ENCODE results near the gene TTLL6. TPM values are rescaled to one million over a fixed set of nuclear protein-coding genes. Genes with fewer than 3 reads are reported as not detected.

TTLL6 gene
- total and polyA plus RNA-seq, 3 donors from 2014 or later: 18.5 to 70.9 (median 44.3) TPM

GRCh38 chr17:48753794-48754499 lies 63.1 kb downstream of the TTLL6 start:
- no peak overlapping the region for H3K27ac ChIP-seq
- H3K36me3 ChIP-seq (ENCODE audit: low read depth, missing control alignments): no peaks in the 10 kb centered on the region
- H3K27me3 ChIP-seq: no peaks in the 10 kb centered on the region
- no peak overlapping the region for H3K4me3 ChIP-seq
- no peak for DNase-seq
- 12 to 17% methylated on average over 22 of the region's 22 CpGs for WGBS, 2 donors
- H3K4me1 ChIP-seq: peaks cover 14% of the 10 kb centered on the region
- intact Hi-C loops (cut with DNase I; ENCODE audit: low total_unique reads): no loop called here
- H3K9me3 ChIP-seq: no peaks in the 10 kb centered on the region
- TF ChIP-seq POLR2A (IDR thresholded peaks at IDR 0.05): no peak
- TF ChIP-seq CTCF (IDR thresholded peaks at IDR 0.05): no peak

GRCh38 chr17:48752399-48753288 lies 64.4 kb downstream of the TTLL6 start:
- Histone ChIP-seq H3K9me3 (no peaks in the 10 kb centered on the region), H3K36me3 (ENCODE audit: low read depth, missing control alignments) (no peaks in the 10 kb centered on the region), H3K27ac (no peak overlapping the region), H3K4me3 (no peak overlapping the region), H3K4me1 (peaks cover 14% of the 10 kb centered on the region), H3K27me3 (no peaks in the 10 kb centered on the region)
- DNase-seq: no peak
- intact Hi-C loops (cut with DNase I; ENCODE audit: low total_unique reads): no loop called here
- 7 to 9% methylated on average over 23 to 43 of the region's 43 CpGs for WGBS, 2 donors
- no peak for TF ChIP-seq CTCF (IDR thresholded peaks at IDR 0.05)
- TF ChIP-seq POLR2A (IDR thresholded peaks at IDR 0.05): no peak

GRCh38 chr17:48751733-48752398 lies 65.2 kb downstream of the TTLL6 start:
- WGBS, 2 donors: 15 to 20% methylated on average over 13 of the region's 13 CpGs
- H3K4me1 ChIP-seq: peaks cover 6% of the 10 kb centered on the region
- H3K4me3 ChIP-seq: no peak overlapping the region
- intact Hi-C loops (cut with DNase I; ENCODE audit: low total_unique reads): no loop called here
- no peak overlapping the region for H3K27ac ChIP-seq
- no peaks in the 10 kb centered on the region for H3K36me3 ChIP-seq (ENCODE audit: low read depth, missing control alignments)
- no peaks in the 10 kb centered on the region for H3K9me3 ChIP-seq
- no peaks in the 10 kb centered on the region for H3K27me3 ChIP-seq
- DNase-seq: no peak
- no peak for TF ChIP-seq POLR2A (IDR thresholded peaks at IDR 0.05)
- TF ChIP-seq CTCF (IDR thresholded peaks at IDR 0.05): no peak

- WGBS, 2 donors: 20 to 40% methylated on average over 2 to 3 of the region's 3 CpGs
- Histone ChIP-seq H3K9me3 (no peaks in the 10 kb centered on the region), H3K27ac (no peak overlapping the region), H3K27me3 (no peaks in the 10 kb centered on the region), H3K4me1 (peaks cover 6% of the 10 kb centered on the region), H3K36me3 (ENCODE audit: low read depth, missing control alignments) (no peaks in the 10 kb centered on the region), H3K4me3 (no peak overlapping the region)
- TF ChIP-seq CTCF (IDR thresholded peaks at IDR 0.05) (no peak), POLR2A (IDR thresholded peaks at IDR 0.05) (no peak)
- intact Hi-C loops (cut with DNase I; ENCODE audit: low total_unique reads): no loop called here
- no peak for DNase-seq
These were observed 65.9 kb downstream of the TTLL6 start for GRCh38 chr17:48751172-48751571.

Measured in testis (tissue), 3 donors.